NCI-H2171 (cell line): ENCODE measurements around the gene CLDN14.

Experiments
- DNase-seq: peaks from one replicate; lab custom pipeline; 2025; lab: John Stamatoyannopoulos, UW

CLDN14 gene

DNA sequence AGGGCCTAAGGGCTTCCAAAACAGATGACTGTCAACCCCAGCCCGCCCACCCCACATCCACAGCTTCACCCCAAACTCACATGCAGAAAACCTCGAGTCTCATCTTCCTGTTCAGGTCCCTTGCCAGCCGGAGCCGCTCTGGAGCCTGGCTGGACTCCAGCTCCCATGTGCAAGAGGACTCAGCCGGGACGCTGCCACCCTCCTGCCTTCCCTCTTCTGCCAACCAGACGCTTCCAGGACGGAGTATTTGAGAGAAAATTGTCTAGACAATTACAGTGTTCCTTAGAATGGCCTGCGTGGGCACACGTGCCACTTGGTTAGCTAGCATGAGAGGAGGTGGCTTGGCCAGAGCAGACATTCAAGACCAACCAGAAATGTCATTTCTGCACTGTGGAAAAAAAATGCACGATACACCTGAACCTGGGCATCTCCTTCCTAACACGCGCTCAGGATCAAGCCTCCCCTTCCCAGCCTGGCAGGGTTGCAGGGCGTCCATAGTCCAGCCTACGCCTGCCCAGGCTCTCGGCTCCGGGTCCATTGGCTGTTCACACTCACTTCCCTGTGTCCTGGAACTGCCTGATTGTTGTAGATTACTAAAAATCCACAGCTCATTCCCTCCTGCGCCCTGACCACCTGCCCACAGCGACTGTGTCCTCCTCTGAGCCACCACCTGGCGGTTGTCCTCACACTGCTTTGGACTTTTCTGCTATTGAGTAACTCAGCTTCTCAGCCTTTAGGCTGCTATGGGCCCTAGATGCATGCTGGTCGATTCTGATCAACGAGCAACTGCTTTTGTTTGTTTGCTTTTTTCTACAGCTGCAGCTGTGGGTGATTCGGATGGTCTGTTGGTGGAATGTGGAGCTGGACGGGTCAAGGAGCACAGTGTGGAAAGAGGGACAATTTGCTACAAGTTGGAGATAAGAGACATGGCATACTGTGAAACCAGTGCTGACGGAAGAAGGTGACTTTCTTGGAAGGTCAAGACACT is at the start of gene CLDN14:
TSS of gene CLDN14 (minus strand) at position 708 of the 988 bp plus-strand sequence. CDS start 18,427 bp downstream, outside the sequence.
- DNase-seq = no peak

- DNase-seq = no peak
Observed at GRCh38 chr21:36528716-36529115, 48.8 kb upstream of the CLDN14 start.

- DNase-seq = no peak
Observed at GRCh38 chr21:36527317-36527716, 47.4 kb upstream of the CLDN14 start.

DNA sequence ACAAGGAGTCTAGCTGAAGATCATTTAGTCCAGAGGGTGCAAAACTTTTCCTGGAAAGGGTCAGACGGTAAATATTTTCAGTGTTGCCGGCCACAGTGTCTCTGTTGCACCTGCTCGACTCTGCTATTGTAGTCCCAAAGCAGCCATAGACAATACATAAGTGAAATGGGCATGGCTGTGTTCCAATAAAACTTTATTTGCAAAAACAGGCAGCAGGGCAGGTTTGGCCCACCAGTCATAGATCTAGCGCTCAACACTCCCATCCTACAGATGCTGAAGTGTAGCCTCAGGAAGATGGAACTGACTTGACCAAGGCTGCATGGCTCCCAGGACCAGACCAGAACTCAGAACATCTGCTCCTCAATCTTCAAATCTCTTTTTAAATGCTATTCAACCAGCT is 46.2 kb upstream of the CLDN14 start:
- no peak for DNase-seq

- DNase-seq = no peak
Observed at GRCh38 chr21:36524477-36524876, 44.6 kb upstream of the CLDN14 start.

DNA sequence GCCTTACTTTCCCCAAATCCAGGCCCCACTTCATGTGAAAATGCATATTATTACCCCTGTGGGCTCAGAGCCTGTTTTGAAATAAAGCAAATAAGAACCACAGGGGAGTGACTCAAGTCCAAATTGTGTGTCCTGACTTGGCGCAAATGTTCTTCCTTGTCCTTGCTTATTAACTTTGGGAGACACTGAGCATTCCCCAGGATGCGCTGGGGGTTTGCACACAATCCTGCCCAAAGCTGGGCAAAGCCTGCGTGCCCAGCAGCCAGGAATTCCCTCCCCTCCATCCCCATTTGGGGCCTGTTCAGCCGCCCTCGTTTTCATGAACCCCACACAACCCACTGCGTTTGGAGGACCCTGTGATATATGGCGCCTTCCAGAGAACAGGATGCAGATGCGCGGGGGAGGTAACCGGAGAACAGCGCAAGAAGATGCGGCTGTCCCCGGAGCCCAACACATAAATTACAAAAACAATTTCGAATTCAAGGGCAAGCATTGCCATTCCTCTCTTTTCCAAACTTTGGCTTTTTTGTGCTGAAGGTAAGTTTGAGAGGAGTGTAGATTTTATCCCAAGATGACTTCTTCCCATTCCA is 42.4 kb upstream of the CLDN14 start:
- DNase-seq = no peak

DNA sequence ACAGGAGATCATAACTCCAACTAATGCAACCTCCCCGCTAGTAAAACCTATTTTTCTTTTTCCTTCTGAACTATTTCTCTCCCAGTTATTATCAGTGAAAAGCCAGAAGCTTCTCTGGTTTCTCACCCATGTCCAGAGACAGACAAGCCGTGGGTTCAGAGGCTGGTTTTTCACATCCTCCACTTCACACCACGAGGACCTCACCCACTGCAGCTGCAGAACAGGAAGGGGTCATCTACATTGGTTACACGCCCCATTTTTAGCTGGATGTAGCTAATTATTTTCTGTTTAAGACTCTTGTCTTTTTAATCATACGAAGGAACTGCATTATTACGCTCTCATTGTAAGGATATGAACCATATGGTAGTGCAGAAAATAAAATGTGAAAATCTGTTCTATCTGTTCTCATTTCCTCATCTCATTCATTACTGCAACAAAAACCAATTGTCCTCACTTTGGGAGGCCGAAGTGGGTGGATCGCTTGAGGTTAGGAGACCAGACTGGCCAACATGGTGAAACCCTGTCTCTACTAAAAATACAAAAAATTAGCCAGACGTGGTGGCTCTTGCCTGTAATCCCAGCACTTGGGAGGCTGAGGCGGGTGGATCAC is 39.1 kb upstream of the CLDN14 start:
- no peak for DNase-seq

DNA sequence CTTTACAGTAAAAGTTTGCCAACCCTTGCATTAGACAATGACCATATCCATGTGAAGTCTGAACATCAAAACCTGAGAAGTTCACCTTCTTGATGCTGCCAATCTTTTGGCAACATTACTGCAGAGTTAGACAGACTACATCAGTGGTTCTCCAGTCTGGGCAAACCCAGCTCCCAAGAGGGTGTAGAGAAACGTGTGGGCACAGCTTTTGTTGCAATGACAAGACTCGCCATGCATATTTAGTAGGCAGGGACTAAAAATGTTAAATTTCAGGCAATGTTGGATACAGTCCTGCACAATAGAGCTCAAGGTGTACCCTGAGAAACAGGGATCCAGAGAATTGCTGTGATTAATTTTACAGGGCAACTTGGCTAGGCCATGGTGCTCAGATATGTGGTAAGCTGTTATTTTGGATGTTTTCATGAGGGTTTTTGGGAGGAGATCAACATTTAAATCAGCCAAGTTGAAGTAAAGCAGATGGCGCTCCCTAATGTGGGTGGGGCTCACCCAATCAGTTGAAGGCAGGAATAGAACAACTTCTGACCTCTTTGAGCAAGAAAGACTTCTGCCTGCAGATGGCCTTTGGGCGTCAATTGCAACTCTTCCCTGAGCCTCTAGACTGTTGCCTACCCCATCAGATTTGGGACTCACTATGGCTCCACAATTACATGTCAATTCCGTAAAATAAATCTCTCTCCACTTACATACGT is 37.6 kb upstream of the CLDN14 start:
- no peak for DNase-seq

- no peak for DNase-seq
Observed at GRCh38 chr21:36516281-36516680, 36.4 kb upstream of the CLDN14 start.

GRCh38 chr21:36513430-36513829 is 33.5 kb upstream of the CLDN14 start:
- no peak for DNase-seq

- DNase-seq = no peak
Observed at GRCh38 chr21:36512971-36513370, 33.0 kb upstream of the CLDN14 start.

DNA sequence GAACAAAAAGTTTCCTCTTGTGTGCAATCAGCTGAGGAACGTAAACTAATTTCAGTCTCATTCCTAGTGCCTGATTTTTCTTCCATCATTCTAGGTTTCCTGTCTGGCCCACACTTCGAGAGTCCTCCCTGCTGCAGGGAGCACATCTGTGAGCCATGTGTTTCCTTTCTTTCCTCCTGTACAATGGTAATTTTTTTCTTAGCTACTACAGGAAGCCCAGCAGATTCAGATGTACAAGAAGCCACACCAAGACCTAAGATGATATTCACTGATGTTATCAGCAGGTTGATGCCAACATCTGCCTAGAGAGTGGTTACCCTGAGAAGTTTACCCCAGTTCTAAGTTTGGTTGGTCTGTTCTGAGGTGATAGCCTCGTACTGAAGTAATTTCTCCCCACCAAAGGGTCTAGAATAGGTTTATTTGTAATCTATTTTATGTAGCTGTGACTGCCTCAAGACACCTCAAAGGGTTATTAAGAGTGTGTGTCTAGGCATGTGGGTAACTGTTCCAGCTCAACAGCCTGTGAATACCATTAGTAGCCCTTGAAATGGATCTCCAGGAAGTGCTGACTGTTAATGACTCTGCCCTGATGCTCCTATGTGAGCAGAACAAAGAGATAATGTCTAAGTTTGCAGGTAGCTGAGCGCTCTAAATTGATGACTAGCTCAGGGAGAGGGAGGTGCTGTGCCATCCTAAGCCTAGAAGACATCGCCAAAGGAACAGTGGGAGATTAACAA is 31.7 kb upstream of the CLDN14 start:
- DNase-seq = no peak

- DNase-seq = no peak
Observed at GRCh38 chr21:36510911-36511310, 31.0 kb upstream of the CLDN14 start.

GRCh38 chr21:36509973-36510664 is 30.2 kb upstream of the CLDN14 start:
- no peak for DNase-seq

DNA sequence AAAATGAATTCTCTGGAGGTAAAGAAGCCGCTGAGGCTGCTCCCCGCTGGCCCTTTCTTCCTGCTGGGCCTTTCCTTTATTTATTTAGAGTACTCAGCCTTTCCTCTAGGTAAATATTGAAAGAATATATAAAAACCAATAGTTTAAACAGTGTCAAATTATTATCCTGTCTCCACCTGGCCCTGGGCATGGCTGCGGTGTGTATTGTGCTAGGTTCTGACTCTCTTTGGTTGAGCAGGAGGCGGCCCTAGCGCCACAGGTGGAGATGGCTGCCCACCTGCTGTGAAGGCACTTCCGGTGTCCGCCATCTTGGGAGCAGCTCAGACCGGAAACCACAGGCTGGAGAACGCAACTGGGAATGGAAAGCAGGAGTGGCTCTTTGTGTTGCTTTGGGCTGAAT is 29.0 kb upstream of the CLDN14 start:
- DNase-seq = no peak

- no peak for DNase-seq
Observed at GRCh38 chr21:36507397-36508018, 27.6 kb upstream of the CLDN14 start.

DNA sequence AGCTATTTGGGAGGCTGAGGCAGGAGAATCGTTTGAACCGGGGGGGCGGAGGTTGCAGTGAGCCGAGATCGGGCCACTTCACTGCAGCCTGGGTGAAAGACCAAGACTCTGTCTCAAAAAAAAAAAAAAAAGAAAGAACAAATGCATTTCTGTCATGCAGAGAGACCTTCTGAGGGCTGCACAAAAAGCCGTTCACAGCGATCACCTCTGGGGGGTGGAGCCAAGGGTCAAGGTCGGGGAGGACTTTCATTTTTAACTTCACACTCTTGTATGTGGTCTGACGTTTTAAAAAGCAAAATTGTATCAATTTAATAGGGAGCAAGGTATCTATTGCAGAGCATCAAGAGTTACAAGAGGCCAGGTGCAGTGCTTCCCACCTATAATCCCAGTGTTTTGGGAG is 26.6 kb upstream of the CLDN14 start:
- no peak for DNase-seq

- no peak for DNase-seq
Observed at GRCh38 chr21:36504067-36505058, 24.4 kb upstream of the CLDN14 start.

GRCh38 chr21:36502365-36502764 is 22.4 kb upstream of the CLDN14 start:
- no peak for DNase-seq
